Measurements from ENCODE around the gene HGFAC.

DNA sequence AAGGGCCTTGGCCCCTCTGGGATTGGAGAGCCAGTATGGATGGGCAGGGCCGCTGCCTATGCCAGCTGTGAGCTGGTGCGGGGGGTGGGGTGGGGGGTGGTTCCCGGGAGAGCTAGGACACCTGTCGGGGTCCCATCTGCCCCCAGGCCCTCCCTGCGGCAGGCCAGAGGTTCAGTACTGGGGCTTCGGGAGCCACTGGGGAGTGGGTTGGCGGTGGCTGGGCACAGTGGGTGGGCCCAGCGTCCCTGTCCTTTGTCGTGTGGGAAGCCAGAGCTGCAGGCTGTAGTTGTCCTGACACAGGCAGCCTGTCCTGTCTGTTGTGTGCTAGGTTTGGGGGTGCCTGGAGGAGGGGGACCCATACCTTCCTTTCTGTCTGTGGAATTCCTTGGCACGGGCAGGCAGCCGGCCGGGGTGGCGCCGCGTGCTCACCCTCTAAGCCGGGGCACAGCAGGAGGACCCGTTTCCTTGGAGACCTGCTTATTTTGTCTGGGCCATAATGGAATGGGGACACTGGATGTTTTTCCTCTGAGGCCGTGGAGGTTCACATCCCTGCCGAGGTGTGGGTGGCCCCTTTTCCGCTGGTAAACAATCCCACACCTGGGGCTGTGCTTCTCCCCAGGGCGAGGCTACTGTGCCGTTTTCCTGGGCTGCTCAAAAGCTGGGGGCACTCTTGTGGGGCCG lies 36.1 kb downstream of the HGFAC start:
- TF ChIP-seq, protein P1, sequence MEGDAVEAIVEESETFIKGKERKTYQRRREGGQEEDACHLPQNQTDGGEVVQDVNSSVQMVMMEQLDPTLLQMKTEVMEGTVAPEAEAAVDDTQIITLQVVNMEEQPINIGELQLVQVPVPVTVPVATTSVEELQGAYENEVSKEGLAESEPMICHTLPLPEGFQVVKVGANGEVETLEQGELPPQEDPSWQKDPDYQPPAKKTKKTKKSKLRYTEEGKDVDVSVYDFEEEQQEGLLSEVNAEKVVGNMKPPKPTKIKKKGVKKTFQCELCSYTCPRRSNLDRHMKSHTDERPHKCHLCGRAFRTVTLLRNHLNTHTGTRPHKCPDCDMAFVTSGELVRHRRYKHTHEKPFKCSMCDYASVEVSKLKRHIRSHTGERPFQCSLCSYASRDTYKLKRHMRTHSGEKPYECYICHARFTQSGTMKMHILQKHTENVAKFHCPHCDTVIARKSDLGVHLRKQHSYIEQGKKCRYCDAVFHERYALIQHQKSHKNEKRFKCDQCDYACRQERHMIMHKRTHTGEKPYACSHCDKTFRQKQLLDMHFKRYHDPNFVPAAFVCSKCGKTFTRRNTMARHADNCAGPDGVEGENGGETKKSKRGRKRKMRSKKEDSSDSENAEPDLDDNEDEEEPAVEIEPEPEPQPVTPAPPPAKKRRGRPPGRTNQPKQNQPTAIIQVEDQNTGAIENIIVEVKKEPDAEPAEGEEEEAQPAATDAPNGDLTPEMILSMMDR (IDR thresholded peaks at IDR 0.05): no peak
- TF ChIP-seq POLR2A (IDR thresholded peaks at IDR 0.05): no peak

Data from thyroid gland (tissue), 4 donors.